DND-41 (cell line): ENCODE results near the gene TECPR1.

Source experiments
- ATAC-seq: fragments of 200-7000 bp; cut with Tn5 transposase; 3 replicates; pipeline ENCODE4 v1.9.1; 2021; ENCODE audit warnings: low read depth; ENCODE audit not compliant: insufficient read depth
- DNase-seq: peaks from one replicate; pipeline ENCODE4 v3.0.0-alpha.2; 2020
- H2AFZ ChIP-seq: 2 replicates; pipeline ENCODE4 v1.6.0; 2012; ENCODE audit warnings: low read depth, low read length
- H3K27ac ChIP-seq: 2 replicates; pipeline ENCODE4 v1.5.1; 2012; ENCODE audit warnings: low read length, inconsistent platforms
- H3K27me3 ChIP-seq: fragments of 200-600 bp; sonication (generic); 2 replicates; pipeline ENCODE4 v1.6.0; 2012; ENCODE audit warnings: low read length, mild to moderate bottlenecking, inconsistent platforms; ENCODE audit not compliant: insufficient read depth, poor library complexity
- H3K36me3 ChIP-seq: 2 replicates; pipeline ENCODE4 v1.5.1; 2012; ENCODE audit warnings: low read length, inconsistent platforms; ENCODE audit not compliant: insufficient read depth
- H3K4me1 ChIP-seq: 2 replicates; pipeline ENCODE4 v1.5.1; 2012; ENCODE audit warnings: mild to moderate bottlenecking, low read length; ENCODE audit not compliant: insufficient read depth
- H3K4me2 ChIP-seq: 2 replicates; pipeline ENCODE4 v1.6.0; 2012; ENCODE audit warnings: mild to moderate bottlenecking, moderate library complexity, low read length, inconsistent platforms; ENCODE audit not compliant: insufficient read depth
- H3K4me3 ChIP-seq, 2 experiments: fragments of 200-600 bp in 1 of 2; shearing (Covaris generic) in 1 of 2; 2 replicates each; pipeline ENCODE4 v1.5.1; 2012 to 2016; ENCODE audit warnings: inconsistent platforms in 2 of 2, low read length in 2 of 2, mild to moderate bottlenecking in 2 of 2, low read depth in 1 of 2, moderate library complexity in 1 of 2
- H3K79me2 ChIP-seq: 2 replicates; pipeline ENCODE4 v1.6.0; 2012; ENCODE audit warnings: low read length, inconsistent platforms; ENCODE audit not compliant: insufficient read depth
- H3K9ac ChIP-seq: 2 replicates; pipeline ENCODE4 v1.6.0; 2012; ENCODE audit warnings: low read depth, mild to moderate bottlenecking, inconsistent platforms, low read length, moderate library complexity
- H3K9me3 ChIP-seq: 2 replicates; pipeline ENCODE4 v1.5.1; 2012; ENCODE audit warnings: low read length, moderate library complexity, mild to moderate bottlenecking, inconsistent platforms; ENCODE audit not compliant: insufficient read depth, severe bottlenecking
- H4K20me1 ChIP-seq: 2 replicates; pipeline ENCODE4 v1.6.0; 2012; ENCODE audit warnings: low read length; ENCODE audit not compliant: insufficient read depth
- EZH2 ChIP-seq: IDR thresholded peaks from 3 replicates; pipeline ENCODE4 v1.6.1; 2012; ENCODE audit warnings: borderline replicate concordance, low read depth, mild to moderate bottlenecking, moderate library complexity, low read length, inconsistent platforms; ENCODE audit not compliant: severe bottlenecking
- TF ChIP-seq, protein P1 (sequence below): IDR thresholded peaks from 2 replicates; pipeline ENCODE4 v1.5.1; 2012; ENCODE audit warnings: borderline replicate concordance, low read length, moderate library complexity, mild to moderate bottlenecking; ENCODE audit not compliant: poor library complexity, severe bottlenecking; ENCODE audit errors: extremely low read depth

The TECPR1 gene

GRCh38 chr7:98210513-98211220, 41.4 kb downstream of the TECPR1 start:
- no peaks in the 10 kb centered on the region for H3K4me1 ChIP-seq
- ATAC-seq (no peak), DNase-seq (no peak)
- H3K27ac ChIP-seq = no peak overlapping the region
- peaks cover 19% of the 10 kb centered on the region for H3K36me3 ChIP-seq
- no peaks in the 10 kb centered on the region for H3K79me2 ChIP-seq
- TF ChIP-seq, protein P1, sequence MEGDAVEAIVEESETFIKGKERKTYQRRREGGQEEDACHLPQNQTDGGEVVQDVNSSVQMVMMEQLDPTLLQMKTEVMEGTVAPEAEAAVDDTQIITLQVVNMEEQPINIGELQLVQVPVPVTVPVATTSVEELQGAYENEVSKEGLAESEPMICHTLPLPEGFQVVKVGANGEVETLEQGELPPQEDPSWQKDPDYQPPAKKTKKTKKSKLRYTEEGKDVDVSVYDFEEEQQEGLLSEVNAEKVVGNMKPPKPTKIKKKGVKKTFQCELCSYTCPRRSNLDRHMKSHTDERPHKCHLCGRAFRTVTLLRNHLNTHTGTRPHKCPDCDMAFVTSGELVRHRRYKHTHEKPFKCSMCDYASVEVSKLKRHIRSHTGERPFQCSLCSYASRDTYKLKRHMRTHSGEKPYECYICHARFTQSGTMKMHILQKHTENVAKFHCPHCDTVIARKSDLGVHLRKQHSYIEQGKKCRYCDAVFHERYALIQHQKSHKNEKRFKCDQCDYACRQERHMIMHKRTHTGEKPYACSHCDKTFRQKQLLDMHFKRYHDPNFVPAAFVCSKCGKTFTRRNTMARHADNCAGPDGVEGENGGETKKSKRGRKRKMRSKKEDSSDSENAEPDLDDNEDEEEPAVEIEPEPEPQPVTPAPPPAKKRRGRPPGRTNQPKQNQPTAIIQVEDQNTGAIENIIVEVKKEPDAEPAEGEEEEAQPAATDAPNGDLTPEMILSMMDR = no peak
- no peak for TF ChIP-seq EZH2
- no peak overlapping the region for H3K4me2 ChIP-seq
- no peaks in the 10 kb centered on the region; the same call in 1 of the 2 replicates for H4K20me1 ChIP-seq
- no peak overlapping the region for H2AFZ ChIP-seq
- no peaks in the 10 kb centered on the region for H3K27me3 ChIP-seq
- no peak overlapping the region for H3K4me3 ChIP-seq
- no peak overlapping the region for H3K9ac ChIP-seq
- no peaks in the 10 kb centered on the region for H3K9me3 ChIP-seq

DNA sequence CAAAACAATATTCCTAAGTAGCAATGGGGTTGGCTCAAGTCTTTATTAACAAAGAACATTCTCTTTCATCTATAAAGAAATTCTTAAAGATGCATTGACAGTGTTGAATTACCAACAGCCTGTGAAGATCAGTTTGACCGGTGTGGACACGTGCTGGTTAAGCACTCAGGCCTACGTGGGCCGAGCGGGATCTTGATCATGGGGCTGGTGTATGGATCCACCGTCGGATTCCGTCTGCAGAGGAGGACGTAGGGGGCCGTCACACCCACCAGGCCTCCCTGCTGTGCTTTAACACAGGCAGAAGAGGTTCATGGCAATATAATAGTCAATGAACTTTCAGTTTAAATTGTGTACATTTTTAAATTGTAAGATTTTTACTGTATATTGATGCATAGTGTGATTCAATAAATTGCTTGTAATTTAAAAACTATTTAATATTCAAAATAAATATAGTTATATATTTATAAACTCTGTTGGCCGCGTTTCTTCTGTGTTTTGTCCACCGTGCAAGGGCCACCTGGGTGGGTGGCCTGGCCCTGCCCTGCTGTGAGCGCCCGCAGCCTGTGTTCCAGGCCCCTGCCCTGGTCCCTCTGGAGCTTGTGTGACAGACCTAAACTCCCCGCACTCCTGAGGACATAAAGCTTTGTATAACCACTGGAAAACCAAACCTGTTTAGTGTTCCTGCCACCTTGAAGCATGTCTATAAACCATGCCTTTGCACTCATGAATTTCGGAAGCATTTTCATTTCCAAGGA, 42.7 kb downstream of the TECPR1 start:
- Histone ChIP-seq H3K9ac (no peak overlapping the region), H3K4me3 (no peak overlapping the region), H3K36me3 (peaks cover 32% of the 10 kb centered on the region), H2AFZ (no peak overlapping the region), H3K4me1 (no peaks in the 10 kb centered on the region), H3K27me3 (no peaks in the 10 kb centered on the region), H3K9me3 (no peaks in the 10 kb centered on the region), H3K27ac (no peak overlapping the region), H4K20me1 (peaks cover 3% of the 10 kb centered on the region; the same call in 1 of the 2 replicates), H3K79me2 (no peaks in the 10 kb centered on the region), H3K4me2 (no peak overlapping the region)
- no peak for DNase-seq
- no peak for TF ChIP-seq EZH2
- ATAC-seq = no peak

DNA sequence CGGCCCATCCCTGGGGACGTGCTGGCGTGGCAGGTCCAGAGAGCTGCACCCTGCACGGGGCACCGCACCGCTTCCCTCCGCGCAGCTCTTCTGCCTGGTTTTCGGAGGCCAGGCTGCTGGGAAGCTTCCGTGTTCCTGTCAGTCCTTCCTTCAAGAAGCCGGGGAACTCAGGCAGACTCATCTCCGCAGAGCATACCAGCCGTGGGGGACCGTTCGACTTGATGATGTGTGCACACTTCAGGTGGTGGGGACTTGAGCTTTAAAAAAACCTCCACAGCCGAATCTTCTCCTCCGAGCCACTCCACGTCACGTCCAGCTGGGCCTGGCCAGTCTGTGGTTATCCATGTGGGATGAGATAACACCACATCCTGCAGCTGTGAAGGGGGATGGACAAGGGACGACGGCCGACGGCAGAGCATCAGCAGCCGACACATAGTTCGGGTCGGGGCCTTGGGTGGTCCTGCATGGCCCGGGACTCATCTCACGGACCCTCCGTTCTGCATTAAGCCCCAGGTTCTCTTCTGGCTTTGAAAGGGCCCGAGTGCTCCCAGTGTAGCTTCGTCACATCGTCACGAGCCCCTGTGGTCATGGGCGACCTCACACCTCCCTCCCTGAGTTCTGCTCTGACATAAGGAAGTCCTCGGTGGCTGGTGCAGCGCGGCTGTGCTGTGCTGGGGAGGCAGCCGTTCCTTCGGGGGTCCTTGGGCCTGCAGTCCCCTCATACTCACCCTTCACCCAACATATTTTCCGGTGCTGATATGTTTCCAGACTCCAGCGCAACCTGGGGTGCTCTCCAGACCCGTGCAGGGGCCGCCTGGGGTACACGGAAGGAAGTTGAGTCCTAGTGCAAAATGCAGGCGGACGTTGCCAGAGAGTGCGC, 45.3 kb downstream of the TECPR1 start:
- H3K4me3 ChIP-seq = no peak overlapping the region
- H3K4me1 ChIP-seq = peaks cover 19% of the 10 kb centered on the region
- H3K27ac ChIP-seq = no peak overlapping the region
- ATAC-seq (no peak), DNase-seq (no peak)
- no peaks in the 10 kb centered on the region for H3K27me3 ChIP-seq
- TF ChIP-seq, protein P1 = no peak
- no peak for TF ChIP-seq EZH2
- no peak overlapping the region for H2AFZ ChIP-seq
- H3K79me2 ChIP-seq = no peaks in the 10 kb centered on the region
- H3K36me3 ChIP-seq = peaks cover 45% of the 10 kb centered on the region
- H3K4me2 ChIP-seq = no peak overlapping the region
- peaks cover 22% of the 10 kb centered on the region for H4K20me1 ChIP-seq
- H3K9me3 ChIP-seq = no peaks in the 10 kb centered on the region
- H3K9ac ChIP-seq = no peak overlapping the region
